ENCODE measurements around the gene CSDE1.
"Not testable (repeated sequence)": the region's sequence is repeated elsewhere in the genome, so short reads cannot be mapped to it uniquely, and the experiment has no call there.

Gene CSDE1
- total RNA-seq, result 763 to 805 reads per million in 2 donors

- peak; percentile 82 for DNase-seq
These were observed at the start of gene CSDE1 for GRCh38 chr1:114757455-114758255. TSS of gene CSDE1 (minus strand) at chr1:114757984. CDS start at chr1:114739890, 18,094 bp downstream.

GRCh38 chr1:114804449-114804848 is 46.7 kb upstream of the CSDE1 start:
- DNase-seq, result not testable (repeated sequence)

GRCh38 chr1:114803001-114803400 is 45.2 kb upstream of the CSDE1 start:
- no peak for DNase-seq

- DNase-seq, result no peak
These were observed 36.3 kb upstream of the CSDE1 start for GRCh38 chr1:114794038-114794437.

- DNase-seq, result not testable (repeated sequence)
These were observed 32.8 kb upstream of the CSDE1 start for GRCh38 chr1:114790581-114790980.

- DNase-seq, result not testable (repeated sequence)
These were observed 28.7 kb upstream of the CSDE1 start for GRCh38 chr1:114786440-114786839.

GRCh38 chr1:114782476-114782875 is 24.7 kb upstream of the CSDE1 start:
- no peak for DNase-seq

GRCh38 chr1:114780344-114781226 is 22.8 kb upstream of the CSDE1 start, which contains the start of gene SIKE1:
TSS of gene SIKE1 (minus strand) at chr1:114780685. CDS start at chr1:114780607, 78 bp downstream.
- peak; percentile 89 for DNase-seq

GRCh38 chr1:114779722-114780121 is 21.9 kb upstream of the CSDE1 start:
- DNase-seq, result no peak

GRCh38 chr1:114776726-114777125 is 18.9 kb upstream of the CSDE1 start:
- DNase-seq, result not testable (repeated sequence)

GRCh38 chr1:114771992-114772391 is 14.2 kb upstream of the CSDE1 start:
- DNase-seq, result no peak

- no peak for DNase-seq
These were observed 13.2 kb upstream of the CSDE1 start for GRCh38 chr1:114770989-114771388.

GRCh38 chr1:114764689-114765088 is 6.9 kb upstream of the CSDE1 start:
- DNase-seq, result no peak

GRCh38 chr1:114758256-114758832 is 560 bp upstream of the CSDE1 start:
- DNase-seq, result no peak

- DNase-seq, result no peak
These were observed 782 bp downstream of the CSDE1 start for GRCh38 chr1:114756949-114757454.

- no peak for DNase-seq
These were observed 1.5 kb downstream of the CSDE1 start for GRCh38 chr1:114756009-114756892.

GRCh38 chr1:114755006-114755931 is 2.5 kb downstream of the CSDE1 start:
- DNase-seq, result no peak

GRCh38 chr1:114753702-114754101 is 4.1 kb downstream of the CSDE1 start:
- DNase-seq, result not testable (repeated sequence)

GRCh38 chr1:114753143-114753542 is 4.6 kb downstream of the CSDE1 start:
- no peak for DNase-seq

GRCh38 chr1:114750780-114751179 is 7.0 kb downstream of the CSDE1 start:
- no peak for DNase-seq

- DNase-seq, result no peak
These were observed 7.9 kb downstream of the CSDE1 start for GRCh38 chr1:114749835-114750234.
